ENCODE measurements around the gene YTHDF1. TPM values are rescaled to one million over a fixed set of nuclear protein-coding genes. Genes with fewer than 3 reads are reported as not detected.

The YTHDF1 gene
- total RNA-seq, 1 donor from 2014 or later = 44.9 TPM

DNA sequence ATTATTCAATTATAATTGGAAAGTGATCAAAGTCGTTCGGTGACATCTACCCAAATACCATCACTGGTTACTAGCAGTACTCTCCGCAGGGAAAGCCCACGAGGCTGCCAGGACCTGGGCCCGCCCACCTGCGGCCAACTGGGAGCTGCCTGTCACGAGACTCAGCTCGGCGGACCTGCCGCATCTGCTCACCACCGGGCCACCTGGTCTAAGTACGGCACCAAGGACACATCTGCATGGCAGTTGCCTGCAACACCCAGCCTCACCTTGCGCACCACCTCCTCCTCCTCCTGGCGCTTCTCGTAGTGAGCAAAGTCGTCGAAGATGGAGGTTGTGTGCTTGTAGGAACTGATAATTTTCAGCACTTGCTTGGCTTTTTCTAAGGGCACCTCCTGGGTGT lies 13.9 kb downstream of the YTHDF1 start:
- H3K4me3 Mint-ChIP-seq (ENCODE audit: unreplicated experiment) = no peak overlapping the region

DNA sequence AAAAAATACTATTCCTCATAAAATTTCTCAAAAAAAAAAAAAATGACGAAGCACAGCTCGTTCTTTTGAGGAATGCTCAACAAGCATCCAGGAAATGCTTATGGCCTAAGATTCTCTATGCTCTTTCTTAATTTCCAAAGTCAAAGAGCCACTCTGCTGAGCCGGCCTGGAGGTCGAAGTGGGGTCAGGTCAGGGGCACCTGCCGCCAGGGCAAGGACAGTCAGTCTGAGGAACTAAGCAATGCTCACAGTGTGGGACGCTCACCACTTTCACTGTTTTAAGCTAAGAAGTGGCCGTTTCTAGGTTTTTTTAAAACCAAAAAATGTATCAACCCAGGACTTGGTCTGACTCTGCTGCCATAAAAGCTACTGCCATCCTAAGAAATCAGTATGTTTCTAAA lies 17.3 kb downstream of the YTHDF1 start:
- no peak overlapping the region for H3K27ac Mint-ChIP-seq (ENCODE audit: unreplicated experiment)
- H3K9me3 Mint-ChIP-seq (ENCODE audit: unreplicated experiment) = no peaks in the 10 kb centered on the region
- no peaks in the 10 kb centered on the region for H3K27me3 Mint-ChIP-seq (ENCODE audit: unreplicated experiment)
- H3K4me3 Mint-ChIP-seq (ENCODE audit: unreplicated experiment) = no peak overlapping the region
- TF ChIP-seq, protein P1, sequence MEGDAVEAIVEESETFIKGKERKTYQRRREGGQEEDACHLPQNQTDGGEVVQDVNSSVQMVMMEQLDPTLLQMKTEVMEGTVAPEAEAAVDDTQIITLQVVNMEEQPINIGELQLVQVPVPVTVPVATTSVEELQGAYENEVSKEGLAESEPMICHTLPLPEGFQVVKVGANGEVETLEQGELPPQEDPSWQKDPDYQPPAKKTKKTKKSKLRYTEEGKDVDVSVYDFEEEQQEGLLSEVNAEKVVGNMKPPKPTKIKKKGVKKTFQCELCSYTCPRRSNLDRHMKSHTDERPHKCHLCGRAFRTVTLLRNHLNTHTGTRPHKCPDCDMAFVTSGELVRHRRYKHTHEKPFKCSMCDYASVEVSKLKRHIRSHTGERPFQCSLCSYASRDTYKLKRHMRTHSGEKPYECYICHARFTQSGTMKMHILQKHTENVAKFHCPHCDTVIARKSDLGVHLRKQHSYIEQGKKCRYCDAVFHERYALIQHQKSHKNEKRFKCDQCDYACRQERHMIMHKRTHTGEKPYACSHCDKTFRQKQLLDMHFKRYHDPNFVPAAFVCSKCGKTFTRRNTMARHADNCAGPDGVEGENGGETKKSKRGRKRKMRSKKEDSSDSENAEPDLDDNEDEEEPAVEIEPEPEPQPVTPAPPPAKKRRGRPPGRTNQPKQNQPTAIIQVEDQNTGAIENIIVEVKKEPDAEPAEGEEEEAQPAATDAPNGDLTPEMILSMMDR (IDR thresholded peaks at IDR 0.05) = no peak
- no peak for DNase-seq (ENCODE audit: extremely low spot score, unreplicated experiment)
- peaks cover 30% of the 10 kb centered on the region for H3K36me3 Mint-ChIP-seq (ENCODE audit: unreplicated experiment)
- peaks cover 12% of the 10 kb centered on the region for H3K4me1 Mint-ChIP-seq (ENCODE audit: unreplicated experiment)

More for the DNA sequence above, 13.9 kb downstream of the YTHDF1 start:
- H3K27me3 Mint-ChIP-seq (ENCODE audit: unreplicated experiment) = no peaks in the 10 kb centered on the region
- H3K27ac Mint-ChIP-seq (ENCODE audit: unreplicated experiment) = no peak overlapping the region
- peaks cover 26% of the 10 kb centered on the region for H3K36me3 Mint-ChIP-seq (ENCODE audit: unreplicated experiment)
- peaks cover 12% of the 10 kb centered on the region for H3K4me1 Mint-ChIP-seq (ENCODE audit: unreplicated experiment)
- TF ChIP-seq, protein P1 (IDR thresholded peaks at IDR 0.05) = no peak
- H3K9me3 Mint-ChIP-seq (ENCODE audit: unreplicated experiment) = no peaks in the 10 kb centered on the region
- no peak for DNase-seq (ENCODE audit: extremely low spot score, unreplicated experiment)

DNA sequence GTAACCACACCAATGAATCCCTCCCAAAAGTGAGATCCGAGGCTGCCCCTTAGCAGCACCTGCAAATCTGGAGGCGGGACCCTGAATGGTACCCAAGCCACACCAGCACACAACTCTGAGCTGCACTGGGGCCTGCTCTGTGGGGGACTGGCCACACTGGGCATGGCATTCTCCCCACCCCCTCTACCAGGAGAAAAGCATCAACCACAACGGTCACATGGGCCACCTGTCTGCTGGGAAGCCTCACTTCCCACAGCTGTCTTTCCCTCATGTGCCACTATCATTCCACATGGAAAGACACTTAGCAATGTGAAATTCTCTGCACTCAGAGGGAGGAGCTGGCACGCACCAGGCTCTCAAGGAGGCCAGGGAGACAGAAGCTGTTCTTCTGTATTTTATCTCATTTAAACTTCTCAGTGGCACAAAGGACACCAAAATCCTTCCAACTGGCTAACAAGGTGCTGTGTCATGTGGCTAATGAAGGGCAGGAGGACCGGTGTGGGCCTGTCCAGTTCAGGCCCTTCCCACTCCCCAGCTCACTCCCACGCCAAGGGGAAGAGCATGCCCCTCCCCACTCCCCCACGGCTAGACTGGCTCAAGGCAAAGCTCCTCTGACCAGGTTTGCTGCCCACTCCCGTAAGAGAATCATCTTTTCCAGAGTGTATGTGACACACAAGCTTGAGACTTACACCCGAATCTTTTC lies 19.0 kb downstream of the YTHDF1 start:
- TF ChIP-seq, protein P1 (IDR thresholded peaks at IDR 0.05) = no peak
- H3K4me3 Mint-ChIP-seq (ENCODE audit: unreplicated experiment) = no peak overlapping the region
- DNase-seq (ENCODE audit: extremely low spot score, unreplicated experiment) = no peak
- H3K27me3 Mint-ChIP-seq (ENCODE audit: unreplicated experiment) = no peaks in the 10 kb centered on the region
- peaks cover 12% of the 10 kb centered on the region for H3K4me1 Mint-ChIP-seq (ENCODE audit: unreplicated experiment)
- H3K27ac Mint-ChIP-seq (ENCODE audit: unreplicated experiment) = no peak overlapping the region
- H3K9me3 Mint-ChIP-seq (ENCODE audit: unreplicated experiment) = no peaks in the 10 kb centered on the region
- peaks cover 29% of the 10 kb centered on the region for H3K36me3 Mint-ChIP-seq (ENCODE audit: unreplicated experiment)

DNA sequence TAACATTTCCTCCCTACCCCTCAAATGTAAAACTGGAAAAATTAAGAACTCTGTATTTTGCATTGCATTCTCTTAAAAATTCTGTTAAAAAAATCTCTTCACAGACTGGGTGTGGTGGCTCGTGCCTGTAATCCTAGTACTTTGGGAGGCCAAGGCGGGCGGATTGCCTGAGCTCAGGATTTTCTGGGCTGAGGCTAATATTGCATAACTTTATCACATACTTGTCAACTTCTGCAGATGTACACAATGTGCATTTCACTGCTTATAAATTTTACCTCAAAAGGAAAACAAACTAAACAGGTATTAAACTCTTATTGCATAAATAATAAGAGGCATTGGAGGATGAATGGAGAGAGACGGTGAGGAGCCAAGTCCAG lies 21.1 kb downstream of the YTHDF1 start:
- H3K4me1 Mint-ChIP-seq (ENCODE audit: unreplicated experiment) = peaks cover 12% of the 10 kb centered on the region
- no peaks in the 10 kb centered on the region for H3K27me3 Mint-ChIP-seq (ENCODE audit: unreplicated experiment)
- H3K27ac Mint-ChIP-seq (ENCODE audit: unreplicated experiment) = no peak overlapping the region
- H3K4me3 Mint-ChIP-seq (ENCODE audit: unreplicated experiment) = no peak overlapping the region
- DNase-seq (ENCODE audit: extremely low spot score, unreplicated experiment) = no peak
- H3K36me3 Mint-ChIP-seq (ENCODE audit: unreplicated experiment) = peaks cover 22% of the 10 kb centered on the region
- H3K9me3 Mint-ChIP-seq (ENCODE audit: unreplicated experiment) = no peaks in the 10 kb centered on the region
- TF ChIP-seq, protein P1 (IDR thresholded peaks at IDR 0.05) = no peak

DNA sequence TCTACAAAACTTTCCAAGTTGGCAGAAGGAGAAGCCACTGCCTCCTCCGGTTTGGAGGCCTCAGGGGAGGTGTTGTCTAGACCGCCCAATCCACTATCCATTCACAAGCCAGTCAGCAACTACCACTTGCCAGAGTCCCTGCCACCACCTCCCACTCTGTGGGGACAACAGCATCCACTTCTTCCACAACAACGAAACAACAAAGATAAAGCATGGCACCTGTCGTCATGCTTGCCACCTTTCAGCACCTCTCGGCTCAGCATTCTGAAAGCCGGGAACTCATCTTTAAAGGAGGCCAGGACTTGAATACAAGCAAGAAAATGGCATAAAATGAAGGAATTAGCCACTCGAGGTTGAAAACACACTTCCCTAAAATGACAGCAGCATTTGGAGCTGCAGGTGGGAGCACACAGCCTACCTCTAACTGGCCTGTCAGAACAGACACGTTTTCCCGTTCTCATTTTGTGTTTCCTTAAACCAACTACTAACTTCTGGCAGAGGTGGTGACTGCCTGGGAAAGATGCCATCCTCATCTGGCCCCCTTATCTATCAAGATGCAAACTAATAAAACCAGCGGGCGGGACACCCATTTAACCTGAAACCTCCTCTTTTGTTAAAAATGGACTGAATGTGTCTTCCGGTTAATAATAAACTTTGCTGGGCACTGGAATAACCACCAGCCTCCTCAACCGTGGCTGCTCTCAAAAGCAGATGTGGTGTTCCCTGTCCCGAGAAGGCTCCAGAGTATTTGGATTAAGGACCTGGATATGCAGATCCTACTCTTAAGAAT lies 21.7 kb downstream of the YTHDF1 start:
- no peak overlapping the region for H3K27ac Mint-ChIP-seq (ENCODE audit: unreplicated experiment)
- peaks cover 12% of the 10 kb centered on the region for H3K4me1 Mint-ChIP-seq (ENCODE audit: unreplicated experiment)
- peaks cover 22% of the 10 kb centered on the region for H3K36me3 Mint-ChIP-seq (ENCODE audit: unreplicated experiment)
- H3K4me3 Mint-ChIP-seq (ENCODE audit: unreplicated experiment) = no peak overlapping the region
- no peaks in the 10 kb centered on the region for H3K9me3 Mint-ChIP-seq (ENCODE audit: unreplicated experiment)
- TF ChIP-seq, protein P1 (IDR thresholded peaks at IDR 0.05) = no peak
- no peak for DNase-seq (ENCODE audit: extremely low spot score, unreplicated experiment)
- H3K27me3 Mint-ChIP-seq (ENCODE audit: unreplicated experiment) = no peaks in the 10 kb centered on the region

Measured in osteocyte (in vitro differentiated cells).